HepG2 (cell line): Measurements from ENCODE around the gene CAMK2G.

Experiments used
- SP1 ChIP-seq, 2 experiments: fragments of 450-650 bp in 1 of 2; sonication (generic) in 1 of 2; formaldehyde crosslinking in 1 of 2; IDR thresholded peaks; 2 replicates each; pipeline versions ENCODE4 v1.4.0 to v1.6.1; 2016 to 2020; ENCODE audit warnings: missing genetic modification reagents in 1 of 2
- TCF12 ChIP-seq, 2 experiments: fragments of 450-650 bp in 1 of 2; sonication (generic) in 1 of 2; formaldehyde crosslinking in 1 of 2; IDR thresholded peaks; 2 replicates each; pipeline versions ENCODE4 v1.6.1 to v1.8.0; 2017 to 2022; ENCODE audit warnings: antibody characterized with exemption in 1 of 2, mild to moderate bottlenecking in 1 of 2, missing genetic modification reagents in 1 of 2, moderate library complexity in 1 of 2
- TF ChIP-seq, protein P1 (sequence below): sonication (generic); formaldehyde crosslinking; IDR thresholded peaks from 2 replicates; pipeline ENCODE4 v1.5.0; 2020; ENCODE audit warnings: mild to moderate bottlenecking, missing genetic modification reagents, moderate library complexity

DNA sequence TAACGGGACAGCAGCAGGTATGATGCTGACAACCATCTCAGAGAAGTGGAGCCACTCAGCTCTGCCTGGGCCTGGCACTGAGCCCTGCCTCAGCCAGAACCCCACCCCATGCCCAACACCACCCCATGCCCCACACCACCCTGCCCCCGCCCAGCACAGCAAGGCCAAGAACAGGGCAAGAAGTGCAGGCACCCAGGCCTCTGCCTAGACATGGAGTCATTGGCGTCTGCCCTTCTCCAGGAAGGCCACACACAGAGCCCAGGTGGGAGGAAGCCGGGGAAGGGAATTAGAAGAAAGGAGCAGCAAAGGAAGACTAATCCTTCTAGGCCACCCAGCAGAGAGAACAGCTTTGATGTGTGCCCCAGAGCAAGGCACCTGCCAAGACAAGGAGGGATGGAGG is 18.9 kb downstream of the CAMK2G start:
- TF ChIP-seq TCF12 (IDR thresholded peaks at IDR 0.05) (no peak), TCF12 (CRISPR knock-in tag; IDR thresholded peaks at IDR 0.05) (no peak), SP1 (IDR thresholded peaks at IDR 0.05) (no peak), SP1 (CRISPR knock-in tag; IDR thresholded peaks at IDR 0.05) (no peak)
- TF ChIP-seq, protein P1, sequence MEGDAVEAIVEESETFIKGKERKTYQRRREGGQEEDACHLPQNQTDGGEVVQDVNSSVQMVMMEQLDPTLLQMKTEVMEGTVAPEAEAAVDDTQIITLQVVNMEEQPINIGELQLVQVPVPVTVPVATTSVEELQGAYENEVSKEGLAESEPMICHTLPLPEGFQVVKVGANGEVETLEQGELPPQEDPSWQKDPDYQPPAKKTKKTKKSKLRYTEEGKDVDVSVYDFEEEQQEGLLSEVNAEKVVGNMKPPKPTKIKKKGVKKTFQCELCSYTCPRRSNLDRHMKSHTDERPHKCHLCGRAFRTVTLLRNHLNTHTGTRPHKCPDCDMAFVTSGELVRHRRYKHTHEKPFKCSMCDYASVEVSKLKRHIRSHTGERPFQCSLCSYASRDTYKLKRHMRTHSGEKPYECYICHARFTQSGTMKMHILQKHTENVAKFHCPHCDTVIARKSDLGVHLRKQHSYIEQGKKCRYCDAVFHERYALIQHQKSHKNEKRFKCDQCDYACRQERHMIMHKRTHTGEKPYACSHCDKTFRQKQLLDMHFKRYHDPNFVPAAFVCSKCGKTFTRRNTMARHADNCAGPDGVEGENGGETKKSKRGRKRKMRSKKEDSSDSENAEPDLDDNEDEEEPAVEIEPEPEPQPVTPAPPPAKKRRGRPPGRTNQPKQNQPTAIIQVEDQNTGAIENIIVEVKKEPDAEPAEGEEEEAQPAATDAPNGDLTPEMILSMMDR (CRISPR knock-in tag) = no peak
